ENCODE results near the gene HNRNPA0.
"Not testable (repeated sequence)": the region's sequence is repeated elsewhere in the genome, so short reads cannot be mapped to it uniquely, and the experiment has no call there.

DNA sequence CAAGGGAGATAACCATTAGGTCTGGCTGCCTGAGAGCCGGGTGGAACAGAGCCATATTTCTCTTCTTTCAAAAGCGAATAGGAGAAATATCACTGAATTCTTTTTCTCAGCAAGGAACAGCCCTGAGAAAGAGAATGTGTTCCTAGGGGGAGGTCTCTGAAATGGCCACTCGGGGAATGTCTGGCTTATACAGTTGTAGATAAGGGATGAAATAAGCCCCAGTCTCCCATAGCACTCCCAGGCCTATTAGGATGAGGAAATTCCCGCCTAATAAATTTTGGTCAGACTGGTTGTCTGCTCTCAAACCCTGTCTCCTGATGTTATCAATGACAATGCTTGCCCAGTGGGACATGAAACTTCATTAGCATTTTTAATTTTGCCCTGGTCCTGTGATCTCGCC is 13.8 kb upstream of the HNRNPA0 start:
- TF ChIP-seq POLR2A (IDR thresholded peaks at IDR 0.05), result not testable (repeated sequence)
- TF ChIP-seq, protein P1, sequence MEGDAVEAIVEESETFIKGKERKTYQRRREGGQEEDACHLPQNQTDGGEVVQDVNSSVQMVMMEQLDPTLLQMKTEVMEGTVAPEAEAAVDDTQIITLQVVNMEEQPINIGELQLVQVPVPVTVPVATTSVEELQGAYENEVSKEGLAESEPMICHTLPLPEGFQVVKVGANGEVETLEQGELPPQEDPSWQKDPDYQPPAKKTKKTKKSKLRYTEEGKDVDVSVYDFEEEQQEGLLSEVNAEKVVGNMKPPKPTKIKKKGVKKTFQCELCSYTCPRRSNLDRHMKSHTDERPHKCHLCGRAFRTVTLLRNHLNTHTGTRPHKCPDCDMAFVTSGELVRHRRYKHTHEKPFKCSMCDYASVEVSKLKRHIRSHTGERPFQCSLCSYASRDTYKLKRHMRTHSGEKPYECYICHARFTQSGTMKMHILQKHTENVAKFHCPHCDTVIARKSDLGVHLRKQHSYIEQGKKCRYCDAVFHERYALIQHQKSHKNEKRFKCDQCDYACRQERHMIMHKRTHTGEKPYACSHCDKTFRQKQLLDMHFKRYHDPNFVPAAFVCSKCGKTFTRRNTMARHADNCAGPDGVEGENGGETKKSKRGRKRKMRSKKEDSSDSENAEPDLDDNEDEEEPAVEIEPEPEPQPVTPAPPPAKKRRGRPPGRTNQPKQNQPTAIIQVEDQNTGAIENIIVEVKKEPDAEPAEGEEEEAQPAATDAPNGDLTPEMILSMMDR (IDR thresholded peaks at IDR 0.05), result not testable (repeated sequence)
